HepG2 (cell line): ENCODE results near the gene ZNF629. TPM values are rescaled to one million over a fixed set of nuclear protein-coding genes. Genes with fewer than 3 reads are reported as not detected.
A peak's percentile ranks its signal among the peaks of the same experiment; 100 is the strongest.

ENCODE experiments used
- AGO1 ChIP-seq: fragments of 200-400 bp; formaldehyde crosslinking; IDR thresholded peaks from 2 replicates; pipeline ENCODE4 v1.6.1; 2017; ENCODE audit warnings: mild to moderate bottlenecking, low read depth, low read length, moderate library complexity; ENCODE audit not compliant: poor library complexity, severe bottlenecking
- CEBPG ChIP-seq: IDR thresholded peaks from 2 replicates; pipeline ENCODE4 v1.6.1; 2016
- FLYWCH1 ChIP-seq: sonication (generic); formaldehyde crosslinking; IDR thresholded peaks from 2 replicates; pipeline ENCODE4 v1.8.1; 2023; ENCODE audit warnings: mild to moderate bottlenecking, missing genetic modification reagents
- GTF3A ChIP-seq: sonication (generic); formaldehyde crosslinking; conservative IDR thresholded peaks from 2 replicates; pipeline ENCODE4 v1.4.0; 2020; ENCODE audit warnings: mild to moderate bottlenecking, missing genetic modification reagents
- HOXA3 ChIP-seq: sonication (generic); formaldehyde crosslinking; IDR thresholded peaks from 2 replicates; pipeline ENCODE4 v1.5.0; 2020; ENCODE audit warnings: missing genetic modification reagents
- IKZF4 ChIP-seq: sonication (generic); formaldehyde crosslinking; IDR thresholded peaks from 2 replicates; pipeline ENCODE4 v1.5.1; 2020; ENCODE audit warnings: borderline replicate concordance, mild to moderate bottlenecking, low read depth, missing genetic modification reagents; ENCODE audit errors: not compliant biosample characterization
- MAFF ChIP-seq: IDR thresholded peaks from 2 replicates; pipeline ENCODE4 v1.6.1; 2011; ENCODE audit warnings: low read depth, low read length, improper control_type of control experiment
- NAIF1 ChIP-seq: sonication (generic); formaldehyde crosslinking; IDR thresholded peaks from 2 replicates; pipeline ENCODE4 v1.5.0; 2020; ENCODE audit warnings: mild to moderate bottlenecking, missing genetic modification reagents, borderline replicate concordance
- NFKB2 ChIP-seq: sonication (generic); formaldehyde crosslinking; IDR thresholded peaks from 2 replicates; pipeline ENCODE4 v1.4.0; 2020; ENCODE audit warnings: missing genetic modification reagents, borderline replicate concordance
- NKX3-1 ChIP-seq: sonication (generic); formaldehyde crosslinking; IDR thresholded peaks from 2 replicates; pipeline ENCODE4 v1.5.0; 2020; ENCODE audit warnings: missing genetic modification reagents
- PHF8 ChIP-seq: sonication (generic); formaldehyde crosslinking; IDR thresholded peaks from 2 replicates; pipeline ENCODE4 v1.5.0; 2020; ENCODE audit warnings: missing genetic modification reagents
- SIN3B ChIP-seq: fragments of 150-350 bp; IDR thresholded peaks from 2 replicates; pipeline ENCODE4 v1.6.1; 2014; ENCODE audit warnings: low read length
- SOX5 ChIP-seq: IDR thresholded peaks from 2 replicates; pipeline ENCODE4 v1.6.1; 2016; ENCODE audit warnings: borderline replicate concordance
- SPEN ChIP-seq: sonication (generic); formaldehyde crosslinking; IDR thresholded peaks from 2 replicates; pipeline ENCODE4 v1.5.1; 2020; ENCODE audit warnings: low read depth, mild to moderate bottlenecking, missing genetic modification reagents
- SSRP1 ChIP-seq: IDR thresholded peaks from 2 replicates; pipeline ENCODE4 v1.6.1; 2016; ENCODE audit warnings: control low read depth
- TMF1 ChIP-seq: sonication (generic); formaldehyde crosslinking; IDR thresholded peaks from 2 replicates; pipeline ENCODE4 v1.8.1; 2022; ENCODE audit warnings: low read depth, missing genetic modification reagents
- ZNF264 ChIP-seq: sonication (generic); formaldehyde crosslinking; IDR thresholded peaks from 2 replicates; pipeline ENCODE4 v1.4.0; 2020; ENCODE audit warnings: missing genetic modification reagents
- ZSCAN22 ChIP-seq: sonication (generic); formaldehyde crosslinking; IDR thresholded peaks from 2 replicates; pipeline ENCODE4 v1.4.0; 2020; ENCODE audit warnings: mild to moderate bottlenecking, missing genetic modification reagents
- polyA plus RNA-seq, 8 experiments: library from polyadenylated mRNA; depleted of rRNA in 3 of 8; stranded (reverse) in 7 of 8; unstranded in 1 of 8; fragments of >200 nt; fragmentation: Illumina TruSeq in 4 of 8; extraction: Trizol in 4 of 8; gene quantifications; 2 replicates each; pipeline versions ENCODE4 v1.2.1 to v1.2.3, GENCODE V29; 2011 to 2016; ENCODE audit warnings: low read depth in 4 of 8, missing spikeins in 1 of 8, mixed read lengths in 1 of 8; ENCODE audit not compliant: insufficient read depth in 1 of 8
- total RNA-seq, 5 experiments: library from RNA; depleted of rRNA; stranded (reverse); fragments of >200 nt; fragmentation: Illumina TruSeq; extraction: Trizol; gene quantifications; 2 replicates each; pipeline ENCODE4 v1.2.3, GENCODE V29; 2016; ENCODE audit warnings: low read depth in 1 of 5
- TF ChIP-seq, protein P1 (sequence below): sonication (generic); formaldehyde crosslinking; IDR thresholded peaks from 2 replicates; pipeline ENCODE4 v1.8.0; 2022; ENCODE audit warnings: missing genetic modification reagents, low read depth, mild to moderate bottlenecking, borderline replicate concordance
- TF ChIP-seq, protein P2 (sequence below): sonication (generic); formaldehyde crosslinking; IDR thresholded peaks from 2 replicates; pipeline ENCODE4 v1.8.1; 2022; ENCODE audit warnings: mild to moderate bottlenecking, missing genetic modification reagents
- TF ChIP-seq, protein P3 (sequence below): sonication (generic); formaldehyde crosslinking; IDR thresholded peaks from 2 replicates; pipeline ENCODE4 v1.8.0; 2022; ENCODE audit warnings: mild to moderate bottlenecking, missing genetic modification reagents; ENCODE audit not compliant: insufficient replicate concordance
- TF ChIP-seq, protein P4 (sequence below): sonication (generic); formaldehyde crosslinking; IDR thresholded peaks from 2 replicates; pipeline ENCODE4 v1.5.0; 2020; ENCODE audit warnings: missing genetic modification reagents, mild to moderate bottlenecking, borderline replicate concordance

Gene ZNF629
- total and polyA plus RNA-seq, 2 of the 13 experiments (the other 11 are each of a cell fraction or from before 2014, with no cell fraction given), result 6.1 to 16.5 TPM

DNA sequence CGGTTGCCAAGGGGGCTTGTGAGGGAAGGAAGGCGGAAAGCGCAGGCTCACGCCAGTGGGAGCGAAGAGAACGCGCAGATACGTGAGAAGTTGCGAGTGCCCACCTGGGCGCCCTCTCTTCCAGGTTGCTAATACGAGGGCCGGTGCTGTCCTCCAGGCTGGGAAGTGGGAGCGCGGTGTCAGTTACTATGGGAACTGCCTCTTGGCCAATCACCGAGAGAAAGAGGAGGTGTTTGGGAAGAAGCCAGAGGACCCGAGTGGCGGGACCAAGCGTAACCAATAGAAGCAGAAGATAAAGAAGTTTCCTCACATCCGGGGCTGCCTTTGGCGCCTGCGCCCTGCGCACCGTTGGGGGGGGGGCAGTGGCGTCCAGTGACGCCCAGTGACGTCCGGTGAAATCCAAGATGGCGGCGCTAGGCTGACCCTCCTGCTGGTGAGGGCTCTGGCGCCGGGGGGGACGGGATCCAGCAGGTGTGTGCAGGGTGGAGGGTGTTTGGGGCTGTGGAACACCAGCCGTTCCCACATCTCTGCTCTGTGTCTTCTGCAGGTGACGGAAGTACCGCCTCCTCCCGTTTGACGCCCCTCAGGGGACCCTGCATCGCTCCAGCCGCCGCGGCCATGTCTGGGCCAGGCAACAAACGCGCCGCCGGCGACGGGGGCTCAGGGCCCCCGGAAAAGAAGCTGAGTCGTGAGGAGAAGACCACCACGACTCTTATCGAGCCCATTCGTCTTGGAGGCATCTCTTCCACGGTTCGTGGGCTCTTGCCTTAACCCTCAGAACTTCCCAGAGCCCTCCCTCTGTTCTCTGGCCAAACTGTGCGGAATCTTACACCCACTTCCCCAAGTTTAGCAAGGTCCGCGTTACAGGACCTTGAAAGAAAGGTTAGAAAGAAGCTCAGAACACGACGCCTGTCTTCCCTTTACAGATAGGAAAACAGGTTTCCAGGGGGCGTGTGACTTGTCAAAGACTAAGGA, 24.8 kb downstream of the ZNF629 start, which contains the start of the genes CFAP119 and RNF40 (continued):
- TF ChIP-seq, protein P1, sequence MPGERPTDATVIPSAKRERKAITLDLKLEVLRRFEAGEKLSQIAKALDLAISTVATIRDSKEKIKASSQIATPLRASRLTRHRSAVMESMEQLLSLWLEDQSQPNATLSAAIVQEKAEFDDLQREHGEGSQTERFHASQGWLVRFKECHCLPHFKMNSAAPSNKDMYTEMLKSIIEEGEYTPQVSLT, result peak; percentile 27; the same call in 1 of the 2 replicates
- TF ChIP-seq, protein P2, sequence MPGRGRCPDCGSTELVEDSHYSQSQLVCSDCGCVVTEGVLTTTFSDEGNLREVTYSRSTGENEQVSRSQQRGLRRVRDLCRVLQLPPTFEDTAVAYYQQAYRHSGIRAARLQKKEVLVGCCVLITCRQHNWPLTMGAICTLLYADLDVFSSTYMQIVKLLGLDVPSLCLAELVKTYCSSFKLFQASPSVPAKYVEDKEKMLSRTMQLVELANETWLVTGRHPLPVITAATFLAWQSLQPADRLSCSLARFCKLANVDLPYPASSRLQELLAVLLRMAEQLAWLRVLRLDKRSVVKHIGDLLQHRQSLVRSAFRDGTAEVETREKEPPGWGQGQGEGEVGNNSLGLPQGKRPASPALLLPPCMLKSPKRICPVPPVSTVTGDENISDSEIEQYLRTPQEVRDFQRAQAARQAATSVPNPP (CRISPR knock-in tag), result peak; percentile 79
- TF ChIP-seq MAFF, result no peak
- 0 out of 2 replicates have a peak, but pooled peaks have one; percentile 58 for TF ChIP-seq ZNF264 (CRISPR knock-in tag)
- TF ChIP-seq AGO1, result peak; percentile 51
- peak; percentile 77 for TF ChIP-seq SIN3B
- TF ChIP-seq, protein P3, sequence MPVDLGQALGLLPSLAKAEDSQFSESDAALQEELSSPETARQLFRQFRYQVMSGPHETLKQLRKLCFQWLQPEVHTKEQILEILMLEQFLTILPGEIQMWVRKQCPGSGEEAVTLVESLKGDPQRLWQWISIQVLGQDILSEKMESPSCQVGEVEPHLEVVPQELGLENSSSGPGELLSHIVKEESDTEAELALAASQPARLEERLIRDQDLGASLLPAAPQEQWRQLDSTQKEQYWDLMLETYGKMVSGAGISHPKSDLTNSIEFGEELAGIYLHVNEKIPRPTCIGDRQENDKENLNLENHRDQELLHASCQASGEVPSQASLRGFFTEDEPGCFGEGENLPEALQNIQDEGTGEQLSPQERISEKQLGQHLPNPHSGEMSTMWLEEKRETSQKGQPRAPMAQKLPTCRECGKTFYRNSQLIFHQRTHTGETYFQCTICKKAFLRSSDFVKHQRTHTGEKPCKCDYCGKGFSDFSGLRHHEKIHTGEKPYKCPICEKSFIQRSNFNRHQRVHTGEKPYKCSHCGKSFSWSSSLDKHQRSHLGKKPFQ, result peak; percentile 69
- no peak for TF ChIP-seq SOX5 (CRISPR knock-in tag)
- peak; percentile 80 for TF ChIP-seq CEBPG (CRISPR knock-in tag)
- 0 out of 2 replicates have a peak, but pooled peaks have one; percentile 64 for TF ChIP-seq NKX3-1 (CRISPR knock-in tag)
- TF ChIP-seq SSRP1 (CRISPR knock-in tag), result no peak
- TF ChIP-seq TMF1 (CRISPR knock-in tag), result peak; percentile 91
- peak; percentile 90 for TF ChIP-seq GTF3A
- peak; percentile 52; the same call in 1 of the 2 replicates for TF ChIP-seq SPEN (CRISPR knock-in tag)
- TF ChIP-seq FLYWCH1 (CRISPR knock-in tag), result no peak
- TF ChIP-seq NFKB2, result peak; percentile 85; the same call in 1 of the 2 replicates
- TF ChIP-seq HOXA3 (CRISPR knock-in tag), result peak; percentile 99
- no peak for TF ChIP-seq ZSCAN22 (CRISPR knock-in tag)
- peak; percentile 21 for TF ChIP-seq IKZF4 (CRISPR knock-in tag)
- TF ChIP-seq, protein P4, sequence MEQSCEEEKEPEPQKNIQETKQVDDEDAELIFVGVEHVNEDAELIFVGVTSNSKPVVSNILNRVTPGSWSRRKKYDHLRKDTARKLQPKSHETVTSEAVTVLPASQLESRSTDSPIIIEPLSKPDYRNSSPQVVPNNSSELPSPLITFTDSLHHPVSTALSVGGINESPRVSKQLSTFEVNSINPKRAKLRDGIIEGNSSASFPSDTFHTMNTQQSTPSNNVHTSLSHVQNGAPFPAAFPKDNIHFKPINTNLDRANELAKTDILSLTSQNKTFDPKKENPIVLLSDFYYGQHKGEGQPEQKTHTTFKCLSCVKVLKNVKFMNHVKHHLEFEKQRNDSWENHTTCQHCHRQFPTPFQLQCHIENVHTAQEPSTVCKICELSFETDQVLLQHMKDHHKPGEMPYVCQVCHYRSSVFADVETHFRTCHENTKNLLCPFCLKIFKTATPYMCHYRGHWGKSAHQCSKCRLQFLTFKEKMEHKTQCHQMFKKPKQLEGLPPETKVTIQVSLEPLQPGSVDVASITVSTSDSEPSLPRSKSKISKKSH (CRISPR knock-in tag), result no peak; the same call in 1 of the 2 replicates
- peak; percentile 88 for TF ChIP-seq PHF8 (CRISPR knock-in tag)
- TF ChIP-seq NAIF1, result peak; percentile 0; the same call in 1 of the 2 replicates
